SH-SY5Y (cell line): ENCODE measurements around the gene GRK1.

Source experiments
- GATA2 ChIP-seq: IDR thresholded peaks from 2 replicates; pipeline ENCODE4 v1.6.1; 2011; ENCODE audit warnings: mild to moderate bottlenecking, low read depth, low read length
- GATA3 ChIP-seq: IDR thresholded peaks from 2 replicates; pipeline ENCODE4 v1.6.1; 2011; ENCODE audit warnings: low read depth, mild to moderate bottlenecking, low read length, moderate library complexity

GRCh38 chr13:113777311-113778260 is 110.6 kb downstream of the GRK1 start:
- TF ChIP-seq GATA2 (no peak), GATA3 (no peak)
